Stimulated activated CD4-positive, alpha-beta T cell treated with anti-CD3 and anti-CD28 coated beads, Interleukin-2, amount 100 ng/mL, for 48 hours (primary cell): ENCODE results near the gene SUDS3.
A peak's percentile ranks its signal among the peaks of the same experiment; 100 is the strongest.
"Not testable (repeated sequence)": the region's sequence is repeated elsewhere in the genome, so short reads cannot be mapped to it uniquely, and the experiment has no call there.

Source experiments
- DNase-seq, 2 donors: peaks; one replicate each; pipeline ENCODE4 v3.0.0-alpha.2; 2020

Gene SUDS3

GRCh38 chr12:118398940-118399339 is 22.6 kb downstream of the SUDS3 start:
- DNase-seq, result no peak

DNA sequence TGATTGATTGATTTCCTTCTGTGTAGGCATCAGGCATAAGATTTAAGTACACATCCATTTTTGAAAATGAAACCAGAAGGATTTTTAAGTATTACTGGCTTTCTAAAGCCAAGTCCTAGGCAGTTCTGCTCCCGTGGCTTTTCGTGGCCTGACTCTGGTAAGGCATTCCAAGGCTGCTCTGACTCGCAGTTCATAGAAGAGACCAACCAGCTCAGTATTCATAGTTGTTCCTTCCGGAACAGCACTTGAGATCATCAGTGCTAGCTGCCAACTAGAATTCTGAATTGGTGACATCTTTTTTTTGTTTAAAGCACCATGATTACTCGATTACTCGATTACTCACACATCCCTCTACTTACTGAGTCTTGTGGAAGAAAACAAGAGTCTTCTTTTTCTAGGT is 25.9 kb downstream of the SUDS3 start:
- DNase-seq, result no peak

DNA sequence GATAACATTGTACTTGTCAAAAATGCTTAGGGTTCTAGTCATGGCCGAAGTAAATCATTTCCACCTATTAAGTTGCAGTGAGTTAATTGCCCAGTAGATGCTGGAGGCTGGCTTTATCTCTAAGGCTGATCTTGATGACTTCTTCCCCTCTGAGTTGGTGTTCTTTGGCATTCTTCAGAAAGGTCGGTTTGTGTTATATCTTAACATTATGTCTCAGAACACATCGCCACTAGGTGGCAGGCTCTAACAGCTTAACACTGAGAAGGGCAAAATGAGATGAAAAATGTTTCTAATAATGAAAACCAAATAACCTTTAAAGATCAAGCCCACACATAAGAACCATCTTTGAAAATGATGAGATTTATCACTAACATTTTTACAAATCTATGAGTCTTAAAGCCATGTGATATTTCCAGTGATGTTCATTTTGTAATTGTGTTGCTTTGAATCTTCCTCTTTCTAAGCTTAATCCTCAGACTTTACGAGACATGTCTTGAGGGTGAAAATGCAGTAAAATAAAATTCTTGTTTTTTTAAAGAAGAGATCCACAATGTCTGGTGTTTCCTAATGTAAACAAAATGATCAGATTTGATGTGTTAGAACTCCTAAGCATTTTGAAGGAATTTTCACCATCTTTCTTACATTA is 28.6 kb downstream of the SUDS3 start:
- DNase-seq, result peak; percentile 55 to 58

DNA sequence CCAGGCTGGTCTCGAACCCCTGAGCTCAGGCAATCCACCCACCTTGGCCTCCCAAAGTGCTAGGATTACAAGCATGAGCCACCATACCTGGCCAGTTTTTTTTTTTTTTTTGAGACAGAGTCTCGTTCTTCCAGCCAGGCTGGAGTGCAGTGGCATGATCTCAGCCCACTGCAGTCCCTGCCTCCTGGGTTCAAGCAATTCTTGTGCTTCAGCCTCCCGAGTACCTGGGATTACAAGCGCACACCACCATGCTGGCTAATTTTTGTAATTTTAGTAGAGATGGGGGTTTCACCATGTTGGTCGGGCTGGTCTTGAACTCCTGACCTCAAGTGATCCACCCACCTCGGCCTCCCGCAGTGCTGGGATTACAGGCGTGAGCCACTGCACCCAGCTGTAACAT is 31.9 kb downstream of the SUDS3 start:
- DNase-seq, result not testable (repeated sequence)

DNA sequence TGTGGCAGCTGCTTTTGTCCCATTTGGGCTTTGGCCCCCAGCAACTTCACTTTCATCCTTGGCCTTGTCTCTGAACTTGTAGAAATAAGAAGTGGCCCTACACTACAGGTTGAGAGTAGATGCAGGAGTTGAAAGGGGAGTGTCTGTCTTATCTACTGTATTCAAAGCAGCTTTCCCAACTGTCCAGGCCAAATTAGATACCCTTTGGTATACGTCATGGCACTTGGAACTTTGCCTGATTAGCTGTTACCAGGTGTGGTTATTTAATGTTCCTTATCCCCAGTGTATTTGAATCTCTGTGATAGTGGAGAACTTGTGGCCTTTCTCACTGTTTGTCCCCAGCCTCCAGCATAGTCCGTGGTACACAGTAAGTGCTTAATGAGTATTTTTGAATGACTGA is 33.5 kb downstream of the SUDS3 start:
- DNase-seq, result no peak

- no peak for DNase-seq
Measured at GRCh38 chr12:118417942-118418341, 41.6 kb downstream of the SUDS3 start.

DNA sequence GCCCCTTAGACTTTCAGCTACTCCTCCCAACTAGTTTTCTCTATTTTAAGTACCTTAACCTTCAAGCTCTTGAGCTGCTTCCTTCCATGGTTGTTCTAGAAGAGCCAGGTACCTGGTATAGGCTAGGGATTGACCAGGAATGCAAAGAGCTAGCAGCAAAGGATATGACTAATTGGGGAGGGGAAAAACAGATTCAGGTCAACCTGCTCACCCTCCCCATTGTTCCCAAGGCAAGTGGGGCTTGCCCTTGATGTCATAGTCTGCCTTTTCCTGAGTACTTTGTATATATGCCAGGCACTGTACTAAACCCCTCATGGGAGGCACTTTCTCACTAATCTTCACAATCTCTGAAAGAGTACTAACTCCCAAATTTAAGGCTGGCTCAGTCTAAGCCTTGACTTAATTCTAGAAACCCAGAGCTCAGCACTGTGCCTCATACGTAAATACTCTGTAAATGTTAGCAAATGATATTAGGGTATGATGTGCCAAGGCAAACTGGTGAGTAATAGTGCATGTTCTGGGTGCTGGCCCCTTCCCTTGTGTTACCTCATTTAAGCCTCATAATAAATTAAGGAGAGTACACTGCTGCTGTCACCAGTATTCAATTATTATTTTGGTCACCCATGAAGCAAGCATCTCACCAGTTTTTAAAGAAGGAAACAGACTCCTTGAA is 42.2 kb downstream of the SUDS3 start:
- no peak for DNase-seq

GRCh38 chr12:118420673-118421072 is 44.3 kb downstream of the SUDS3 start:
- no peak for DNase-seq

DNA sequence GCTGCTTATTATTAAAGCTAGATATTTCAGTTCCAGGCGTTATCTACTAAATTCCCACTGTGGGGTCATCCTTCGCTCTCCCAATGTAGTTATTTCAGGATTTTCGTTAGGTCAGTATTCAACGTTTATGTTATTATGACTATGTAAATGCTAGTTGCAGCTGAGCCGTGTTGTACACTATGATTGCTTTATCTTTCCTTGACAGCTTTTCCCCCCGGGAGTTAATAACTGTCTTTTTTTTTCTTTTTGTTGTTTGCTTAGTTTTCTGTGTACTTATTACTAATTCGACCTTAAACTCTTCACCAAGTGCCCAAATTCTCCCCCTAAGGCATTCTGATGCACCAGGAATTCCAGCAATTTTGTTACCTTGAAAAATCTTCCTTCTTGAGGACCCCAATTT is 48.5 kb downstream of the SUDS3 start:
- no peak for DNase-seq

DNA sequence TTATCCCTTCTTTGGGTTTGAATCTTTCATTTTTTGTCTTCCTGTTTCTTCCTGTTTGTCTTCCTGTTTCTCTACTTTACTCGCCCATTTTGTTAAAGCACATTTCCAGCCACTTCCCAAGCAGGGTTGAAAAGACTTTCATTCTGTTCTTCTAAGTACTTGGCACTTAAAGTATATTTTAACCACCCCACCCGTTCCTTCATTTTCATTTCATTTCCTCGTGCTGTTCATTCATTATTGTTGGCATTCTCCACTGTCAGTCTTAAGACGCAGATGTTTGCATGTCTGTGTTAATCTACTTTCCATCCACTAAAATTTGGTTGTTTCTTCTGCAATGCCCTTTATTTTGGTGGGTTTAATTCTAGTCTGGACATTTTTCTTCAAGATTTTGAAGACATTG is 49.0 kb downstream of the SUDS3 start:
- no peak for DNase-seq

DNA sequence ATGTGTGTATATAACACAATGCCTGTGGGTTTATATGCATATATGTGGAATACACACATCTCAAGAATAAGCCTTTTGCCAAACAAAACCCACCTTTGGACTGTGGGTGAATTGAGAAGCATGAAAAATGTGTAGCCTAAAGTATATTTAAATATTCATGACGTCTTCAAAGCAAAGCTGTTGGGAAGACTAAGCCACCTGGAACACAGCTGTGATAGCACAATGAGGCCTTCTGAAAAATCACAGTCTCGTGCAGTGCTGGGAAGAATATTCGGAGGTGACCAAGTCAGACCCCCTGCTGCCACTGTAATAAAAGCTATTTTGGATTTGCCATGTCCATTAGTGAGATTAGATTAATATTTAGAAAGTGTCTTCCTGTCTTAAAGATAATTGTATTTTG is 51.5 kb downstream of the SUDS3 start:
- no peak for DNase-seq

- DNase-seq, result no peak
Measured at GRCh38 chr12:118428643-118429042, 52.3 kb downstream of the SUDS3 start.

GRCh38 chr12:118429688-118430383 is 53.5 kb downstream of the SUDS3 start:
- DNase-seq, result no peak

- no peak for DNase-seq
Measured at GRCh38 chr12:118430516-118430915, 54.2 kb downstream of the SUDS3 start.

DNA sequence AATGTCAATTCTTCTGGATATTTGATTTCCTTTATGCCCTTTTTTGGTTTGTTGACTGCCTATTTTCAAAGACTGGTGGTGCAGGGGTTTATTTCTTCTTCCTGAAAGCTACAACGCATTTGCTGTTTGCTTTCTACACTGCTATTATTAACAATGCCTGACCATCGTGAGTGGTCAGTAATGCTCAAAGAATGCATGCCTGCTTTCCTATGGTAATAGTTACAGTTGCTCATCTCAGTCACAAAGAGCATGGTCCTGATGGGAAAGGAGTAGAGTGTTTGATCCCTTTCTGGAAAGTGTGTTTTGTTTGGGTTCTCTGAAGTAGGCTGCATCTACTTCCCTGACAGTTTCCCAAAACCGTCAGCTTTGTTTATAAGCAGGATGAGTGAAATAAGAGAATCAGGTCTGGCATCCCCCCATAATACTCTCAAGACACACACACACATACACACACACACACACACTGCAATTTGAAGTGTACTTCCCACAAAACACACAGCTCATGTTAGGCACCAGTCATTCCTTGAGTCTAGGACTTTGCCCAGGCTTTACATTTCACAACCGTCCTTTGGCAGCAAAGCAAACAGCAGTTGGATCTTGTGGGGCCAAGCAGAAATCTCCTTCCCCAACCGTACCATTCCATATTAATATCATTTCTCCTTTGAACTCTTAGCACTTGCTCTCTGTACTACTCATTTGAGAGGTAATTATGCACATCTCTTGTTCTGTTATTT is 56.6 kb downstream of the SUDS3 start:
- no peak for DNase-seq

- DNase-seq, result no peak
Measured at GRCh38 chr12:118436002-118436730, 59.8 kb downstream of the SUDS3 start.

DNA sequence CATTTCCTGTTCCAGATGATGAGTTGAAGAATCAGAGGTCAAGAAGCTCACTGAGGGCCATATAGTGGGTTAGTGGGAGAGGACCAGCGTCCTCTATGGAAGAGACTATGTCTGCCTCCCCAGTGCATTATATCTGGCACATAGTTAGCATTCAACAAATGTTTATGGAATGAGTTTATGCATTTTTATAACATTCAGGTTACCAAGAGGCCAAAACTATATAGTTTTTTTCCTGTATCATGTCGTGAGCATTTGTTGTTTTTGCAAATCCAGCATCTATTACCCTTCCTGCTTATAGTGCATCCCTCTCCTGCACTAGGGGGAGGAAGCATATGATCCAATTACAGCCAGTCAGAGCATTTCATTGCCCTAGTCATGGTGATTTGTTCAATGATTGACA is 60.6 kb downstream of the SUDS3 start:
- DNase-seq, result no peak

GRCh38 chr12:118439068-118439467 is 62.7 kb downstream of the SUDS3 start:
- DNase-seq, result no peak

DNA sequence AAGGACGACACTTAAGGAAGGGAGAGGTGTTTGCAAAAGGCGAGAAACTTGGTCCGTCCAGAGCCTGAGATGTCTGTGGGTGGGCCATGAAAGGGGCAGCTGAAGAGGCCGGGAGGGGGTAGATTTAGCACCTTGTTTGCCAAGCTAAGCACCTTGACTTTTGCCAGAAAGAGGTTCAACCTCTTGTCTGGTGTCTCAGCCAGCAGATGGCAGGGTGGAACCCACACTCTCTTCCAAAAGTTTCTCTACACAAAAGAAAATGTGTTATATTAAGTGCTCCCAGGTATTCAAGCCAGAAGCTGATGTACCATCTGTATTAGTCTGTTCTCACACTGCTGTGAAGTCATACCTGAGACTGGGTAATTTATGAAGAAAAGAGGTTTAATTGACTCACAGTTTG is 69.9 kb downstream of the SUDS3 start:
- no peak for DNase-seq

DNA sequence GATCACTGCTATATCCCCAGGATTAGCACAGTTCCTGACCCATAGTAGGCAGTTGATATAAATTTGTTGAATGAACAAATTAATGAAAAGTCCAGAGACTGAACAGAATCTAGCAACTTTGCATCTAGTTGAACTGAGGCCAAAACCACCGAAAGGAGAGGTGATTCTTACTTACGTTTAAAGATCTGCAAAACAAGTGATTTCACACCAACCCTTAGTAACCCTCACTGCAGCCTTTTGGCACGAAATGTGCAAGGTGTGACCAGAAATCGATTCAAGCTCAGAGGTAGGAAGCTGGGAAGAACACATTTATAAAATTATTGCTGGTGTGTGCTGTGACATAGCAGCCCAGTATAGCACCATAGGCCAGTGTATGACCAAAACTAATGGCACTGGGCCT is 70.8 kb downstream of the SUDS3 start:
- no peak for DNase-seq

GRCh38 chr12:118448341-118448740 is 72.0 kb downstream of the SUDS3 start:
- no peak for DNase-seq

DNA sequence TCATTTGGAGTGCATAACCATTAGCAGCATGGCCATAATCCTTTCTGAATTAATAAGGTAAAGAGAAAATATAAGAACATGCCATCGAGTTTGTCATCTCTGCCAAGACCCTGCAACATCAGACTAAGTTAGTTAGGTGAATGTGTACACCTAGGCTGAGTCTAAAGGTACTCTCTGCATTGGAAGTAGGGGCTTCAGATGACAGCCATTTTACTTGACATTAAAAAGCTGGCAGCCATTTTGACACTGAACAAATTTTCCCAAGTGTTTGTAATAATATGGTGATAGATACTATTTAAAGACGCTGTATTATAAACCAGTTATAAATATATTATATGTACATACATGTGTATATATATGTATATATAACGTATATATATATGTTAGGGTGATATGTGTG is 79.0 kb downstream of the SUDS3 start:
- no peak for DNase-seq

GRCh38 chr12:118456741-118457140 is 80.4 kb downstream of the SUDS3 start:
- no peak for DNase-seq
